ENCODE data around the gene SCP2D1.
"Not testable (repeated sequence)": the region's sequence is repeated elsewhere in the genome, so short reads cannot be mapped to it uniquely, and the experiment has no call there.

The SCP2D1 gene

GRCh38 chr20:18813483-18813882 lies at the start of gene SCP2D1:
SCP2D1 (plus strand) TSS chr20:18813783; CDS start chr20:18813816, 33 bp downstream.
- H3K4me1 Mint-ChIP-seq (ENCODE audit: low read depth) = no peaks in the 10 kb centered on the region
- no peaks in the 10 kb centered on the region for H3K27me3 Mint-ChIP-seq
- no peak within 1 kb of the TSS for H3K27ac Mint-ChIP-seq
- H3K36me3 Mint-ChIP-seq (ENCODE audit: low read depth) = no peaks in the 10 kb centered on the region
- no peaks in the 10 kb centered on the region for H3K9me3 Mint-ChIP-seq
- H3K4me3 Mint-ChIP-seq = no peak within 1 kb of the TSS

GRCh38 chr20:18767676-18768075 lies 45.9 kb upstream of the SCP2D1 start:
- H3K9me3 Mint-ChIP-seq = no peaks in the 10 kb centered on the region
- H3K27me3 Mint-ChIP-seq = peaks cover 4% of the 10 kb centered on the region
- no peak overlapping the region for H3K4me3 Mint-ChIP-seq
- H3K27ac Mint-ChIP-seq = no peak overlapping the region
- H3K36me3 Mint-ChIP-seq (ENCODE audit: low read depth) = peaks cover 14% of the 10 kb centered on the region
- no peaks in the 10 kb centered on the region for H3K4me1 Mint-ChIP-seq (ENCODE audit: low read depth)

GRCh38 chr20:18773566-18773965 lies 40.0 kb upstream of the SCP2D1 start:
- peaks cover 19% of the 10 kb centered on the region for H3K27me3 Mint-ChIP-seq
- H3K4me3 Mint-ChIP-seq = no peak overlapping the region
- H3K27ac Mint-ChIP-seq = no peak overlapping the region
- H3K4me1 Mint-ChIP-seq (ENCODE audit: low read depth) = no peaks in the 10 kb centered on the region
- H3K9me3 Mint-ChIP-seq = no peaks in the 10 kb centered on the region
- H3K36me3 Mint-ChIP-seq (ENCODE audit: low read depth) = no peaks in the 10 kb centered on the region

GRCh38 chr20:18774207-18774606 lies 39.4 kb upstream of the SCP2D1 start:
- H3K9me3 Mint-ChIP-seq = no peaks in the 10 kb centered on the region
- peaks cover 19% of the 10 kb centered on the region for H3K27me3 Mint-ChIP-seq
- H3K4me1 Mint-ChIP-seq (ENCODE audit: low read depth) = no peaks in the 10 kb centered on the region
- no peak overlapping the region for H3K4me3 Mint-ChIP-seq
- H3K36me3 Mint-ChIP-seq (ENCODE audit: low read depth) = no peaks in the 10 kb centered on the region
- H3K27ac Mint-ChIP-seq = no peak overlapping the region

GRCh38 chr20:18775633-18776032 lies 38.0 kb upstream of the SCP2D1 start:
- Mint-ChIP-seq H3K36me3 (ENCODE audit: low read depth) (no peaks in the 10 kb centered on the region), H3K4me3 (no peak overlapping the region), H3K4me1 (ENCODE audit: low read depth) (no peaks in the 10 kb centered on the region), H3K9me3 (no peaks in the 10 kb centered on the region), H3K27me3 (peaks cover 19% of the 10 kb centered on the region), H3K27ac (no peak overlapping the region)

GRCh38 chr20:18778690-18779392 lies 34.7 kb upstream of the SCP2D1 start:
- Mint-ChIP-seq H3K4me3 (no peak overlapping the region), H3K9me3 (no peaks in the 10 kb centered on the region), H3K4me1 (ENCODE audit: low read depth) (no peaks in the 10 kb centered on the region), H3K27me3 (peaks cover 10% of the 10 kb centered on the region), H3K36me3 (ENCODE audit: low read depth) (no peaks in the 10 kb centered on the region), H3K27ac (no peak overlapping the region)

GRCh38 chr20:18780385-18781130 lies 33.0 kb upstream of the SCP2D1 start:
- Mint-ChIP-seq H3K4me3 (no peak overlapping the region), H3K4me1 (ENCODE audit: low read depth) (no peaks in the 10 kb centered on the region), H3K27ac (no peak overlapping the region), H3K27me3 (peaks cover 6% of the 10 kb centered on the region), H3K9me3 (no peaks in the 10 kb centered on the region), H3K36me3 (ENCODE audit: low read depth) (no peaks in the 10 kb centered on the region)

- Mint-ChIP-seq H3K4me3 (no peak overlapping the region), H3K4me1 (ENCODE audit: low read depth) (no peaks in the 10 kb centered on the region), H3K9me3 (no peaks in the 10 kb centered on the region), H3K27ac (no peak overlapping the region), H3K27me3 (peaks cover 16% of the 10 kb centered on the region), H3K36me3 (ENCODE audit: low read depth) (no peaks in the 10 kb centered on the region)
Measured at GRCh38 chr20:18781509-18781908, 32.1 kb upstream of the SCP2D1 start.

GRCh38 chr20:18783385-18783959 lies 30.1 kb upstream of the SCP2D1 start:
- Mint-ChIP-seq H3K27ac (no peak overlapping the region), H3K36me3 (ENCODE audit: low read depth) (no peaks in the 10 kb centered on the region), H3K9me3 (no peaks in the 10 kb centered on the region), H3K27me3 (peaks cover 15% of the 10 kb centered on the region), H3K4me1 (ENCODE audit: low read depth) (no peaks in the 10 kb centered on the region), H3K4me3 (no peak overlapping the region)

GRCh38 chr20:18787046-18787445 lies 26.5 kb upstream of the SCP2D1 start:
- not testable (repeated sequence) for H3K4me1 Mint-ChIP-seq (ENCODE audit: low read depth); H3K36me3 Mint-ChIP-seq (ENCODE audit: low read depth); H3K4me3 Mint-ChIP-seq; H3K9me3 Mint-ChIP-seq; H3K27ac Mint-ChIP-seq
- peaks cover 28% of the 10 kb centered on the region for H3K27me3 Mint-ChIP-seq

GRCh38 chr20:18788021-18788420 lies 25.6 kb upstream of the SCP2D1 start:
- H3K4me3 Mint-ChIP-seq = no peak overlapping the region
- H3K9me3 Mint-ChIP-seq = no peaks in the 10 kb centered on the region
- H3K36me3 Mint-ChIP-seq (ENCODE audit: low read depth) = no peaks in the 10 kb centered on the region
- peaks cover 34% of the 10 kb centered on the region for H3K27me3 Mint-ChIP-seq
- H3K4me1 Mint-ChIP-seq (ENCODE audit: low read depth) = no peaks in the 10 kb centered on the region
- no peak overlapping the region for H3K27ac Mint-ChIP-seq

- peaks cover 8% of the 10 kb centered on the region for H3K4me1 Mint-ChIP-seq (ENCODE audit: low read depth)
- H3K4me3 Mint-ChIP-seq = no peak overlapping the region
- no peak overlapping the region for H3K27ac Mint-ChIP-seq
- H3K27me3 Mint-ChIP-seq = peaks cover 32% of the 10 kb centered on the region
- peaks cover under 1% of the 10 kb centered on the region for H3K9me3 Mint-ChIP-seq
- H3K36me3 Mint-ChIP-seq (ENCODE audit: low read depth) = no peaks in the 10 kb centered on the region
Measured at GRCh38 chr20:18790787-18791186, 22.8 kb upstream of the SCP2D1 start.

- Mint-ChIP-seq H3K9me3 (peaks cover 9% of the 10 kb centered on the region), H3K36me3 (ENCODE audit: low read depth) (peaks cover 7% of the 10 kb centered on the region), H3K4me3 (peak overlapping the region; percentile 88), H3K4me1 (ENCODE audit: low read depth) (peaks cover 8% of the 10 kb centered on the region), H3K27me3 (peaks cover 22% of the 10 kb centered on the region), H3K27ac (peak overlapping the region; percentile 87)
Measured at GRCh38 chr20:18793625-18794427, 19.8 kb upstream of the SCP2D1 start.

- Mint-ChIP-seq H3K4me3 (peak overlapping the region; percentile 88), H3K9me3 (peaks cover 9% of the 10 kb centered on the region), H3K36me3 (ENCODE audit: low read depth) (peaks cover 7% of the 10 kb centered on the region), H3K27ac (peak overlapping the region; percentile 87), H3K4me1 (ENCODE audit: low read depth) (peaks cover 8% of the 10 kb centered on the region), H3K27me3 (peaks cover 22% of the 10 kb centered on the region)
Measured at GRCh38 chr20:18794428-18794787, 19.2 kb upstream of the SCP2D1 start.

- peaks cover 9% of the 10 kb centered on the region for H3K9me3 Mint-ChIP-seq
- peaks cover 16% of the 10 kb centered on the region for H3K27me3 Mint-ChIP-seq
- peak overlapping the region; percentile 88 for H3K4me3 Mint-ChIP-seq
- H3K27ac Mint-ChIP-seq = no peak overlapping the region
- H3K4me1 Mint-ChIP-seq (ENCODE audit: low read depth) = peaks cover 8% of the 10 kb centered on the region
- peaks cover 7% of the 10 kb centered on the region for H3K36me3 Mint-ChIP-seq (ENCODE audit: low read depth)
Measured at GRCh38 chr20:18795366-18795765, 18.2 kb upstream of the SCP2D1 start.
